ENCODE results near the gene C4orf54. TPM values are rescaled to one million over a fixed set of nuclear protein-coding genes. Genes with fewer than 3 reads are reported as not detected.

The C4orf54 gene
- total RNA-seq, 2 donors from 2014 or later: 1.7 to 3.2 TPM

DNA sequence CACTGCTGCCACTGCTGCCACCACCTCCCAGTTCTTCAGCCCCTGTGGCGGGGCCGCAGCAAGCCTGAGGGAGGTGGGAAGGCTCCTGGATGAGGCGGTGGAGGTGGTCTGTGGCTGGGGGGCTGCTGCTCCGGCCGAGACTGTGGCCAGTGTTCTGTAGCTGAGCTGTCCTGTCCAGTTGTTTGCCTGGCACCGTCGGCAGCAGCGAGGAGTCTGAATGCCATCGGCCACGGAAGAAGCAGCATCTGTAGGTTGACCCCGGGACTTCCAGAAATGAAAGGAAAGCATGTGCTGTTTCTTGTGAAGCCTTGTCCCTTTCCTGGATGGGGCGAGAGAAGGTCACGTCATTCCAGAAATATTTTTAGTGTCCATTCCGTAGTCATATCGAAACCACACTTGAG lies 3.3 kb downstream of the C4orf54 start:
- intact Hi-C loops (cut with DNase I): no loop called here
- ATAC-seq: peak in 1 of 2 donors; percentile 11
- no peak for DNase-seq

DNA sequence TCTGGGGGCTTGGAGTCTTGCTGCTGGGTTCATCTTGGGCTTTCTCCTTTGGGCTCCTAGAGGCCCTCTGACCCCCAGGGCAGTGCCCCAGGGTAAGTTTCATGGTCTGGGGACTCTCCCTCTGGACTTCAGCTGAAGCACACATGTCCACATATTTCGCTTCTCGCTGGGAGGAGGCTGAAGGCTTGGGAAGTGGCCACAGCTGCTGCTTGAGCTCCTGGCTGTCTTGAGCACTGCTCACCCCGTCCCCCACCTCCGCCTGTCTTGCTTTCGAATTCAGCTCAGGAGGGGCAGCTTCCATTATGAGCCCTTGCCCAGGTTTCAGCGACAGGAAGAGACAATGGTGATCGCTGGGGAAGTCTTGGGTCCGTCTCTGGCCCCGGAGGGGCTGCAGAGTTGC lies 3.7 kb downstream of the C4orf54 start:
- no peak for ATAC-seq
- intact Hi-C loops (cut with DNase I): no loop called here

DNA sequence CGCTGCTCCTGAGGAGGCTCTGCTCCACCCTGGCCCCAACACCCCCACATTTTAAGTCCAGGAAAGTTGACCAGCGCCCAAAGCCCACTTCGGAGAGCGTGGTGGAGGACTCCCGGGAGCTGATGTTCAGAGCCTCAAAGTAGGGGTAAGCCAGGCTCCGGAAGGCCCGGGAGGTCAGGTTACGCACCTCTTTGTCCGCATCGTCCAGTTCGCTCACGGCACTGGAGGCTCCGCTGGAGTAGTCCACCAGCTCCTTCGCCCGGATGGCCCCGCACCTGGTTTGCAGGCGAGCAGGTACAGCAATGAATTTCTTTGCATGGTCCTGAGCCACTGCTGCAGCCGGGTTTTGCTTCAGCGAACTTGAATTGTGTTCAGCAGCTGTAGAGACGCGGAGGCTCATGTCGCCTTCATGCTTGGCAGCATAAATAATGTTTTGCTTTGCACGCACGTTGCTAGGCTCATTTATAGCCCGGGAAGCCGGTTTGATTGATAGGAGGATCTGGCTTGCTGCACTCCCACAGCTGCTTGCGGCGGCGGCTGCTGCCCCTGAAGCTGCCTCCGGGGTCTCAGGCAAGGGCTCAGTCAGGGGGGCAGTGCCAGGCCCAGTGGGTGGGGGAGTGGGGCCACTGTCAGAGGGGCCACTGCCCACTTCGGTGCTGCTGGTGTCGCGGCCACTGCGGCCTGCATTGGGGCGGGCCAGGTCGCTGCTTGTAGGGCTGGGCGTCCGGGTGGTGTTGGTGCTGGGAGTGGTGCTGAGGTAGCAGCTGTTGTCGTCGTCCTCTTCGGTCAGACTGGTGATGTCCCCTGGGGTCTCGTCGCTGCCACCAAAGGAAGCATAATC lies 4.8 kb downstream of the C4orf54 start:
- ATAC-seq (no peak), DNase-seq (no peak)
- intact Hi-C loops (cut with DNase I): no loop called here

More for the DNA sequence above, 3.7 kb downstream of the C4orf54 start:
- DNase-seq: no peak

DNA sequence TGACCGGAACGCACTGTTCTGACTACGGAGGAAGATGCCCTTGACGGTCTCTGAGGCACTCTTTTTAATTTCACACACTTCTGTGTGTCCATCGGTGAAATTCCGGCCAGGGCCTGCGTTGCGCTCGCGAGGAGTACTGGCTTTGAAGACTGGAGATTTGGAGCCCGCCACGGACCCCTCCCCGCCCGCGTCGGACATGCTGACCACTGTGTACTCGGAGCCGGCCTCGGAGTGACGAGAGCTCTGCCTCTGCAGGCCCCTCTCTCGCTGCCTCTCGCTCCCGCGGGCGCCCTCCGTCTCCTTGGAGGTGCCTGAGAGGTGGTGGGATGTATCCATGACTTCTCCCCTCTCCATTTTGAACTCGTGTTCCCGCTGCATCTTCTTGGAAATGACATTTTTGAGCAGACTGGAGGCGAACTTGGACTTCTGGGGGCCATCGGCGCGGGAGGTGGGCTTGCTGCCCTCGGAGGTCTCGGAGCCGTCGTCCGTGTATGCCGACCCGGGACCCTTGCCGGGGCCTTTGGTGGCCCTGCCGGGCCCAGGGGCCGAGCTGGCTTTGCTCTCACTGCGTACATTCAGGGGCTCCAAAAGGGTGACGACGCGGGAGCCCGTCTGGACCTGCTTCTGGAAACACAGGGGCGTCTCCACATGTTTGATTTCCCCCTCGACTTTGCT lies 5.7 kb downstream of the C4orf54 start:
- intact Hi-C loops (cut with DNase I): no loop called here
- ATAC-seq (no peak), DNase-seq (no peak)

DNA sequence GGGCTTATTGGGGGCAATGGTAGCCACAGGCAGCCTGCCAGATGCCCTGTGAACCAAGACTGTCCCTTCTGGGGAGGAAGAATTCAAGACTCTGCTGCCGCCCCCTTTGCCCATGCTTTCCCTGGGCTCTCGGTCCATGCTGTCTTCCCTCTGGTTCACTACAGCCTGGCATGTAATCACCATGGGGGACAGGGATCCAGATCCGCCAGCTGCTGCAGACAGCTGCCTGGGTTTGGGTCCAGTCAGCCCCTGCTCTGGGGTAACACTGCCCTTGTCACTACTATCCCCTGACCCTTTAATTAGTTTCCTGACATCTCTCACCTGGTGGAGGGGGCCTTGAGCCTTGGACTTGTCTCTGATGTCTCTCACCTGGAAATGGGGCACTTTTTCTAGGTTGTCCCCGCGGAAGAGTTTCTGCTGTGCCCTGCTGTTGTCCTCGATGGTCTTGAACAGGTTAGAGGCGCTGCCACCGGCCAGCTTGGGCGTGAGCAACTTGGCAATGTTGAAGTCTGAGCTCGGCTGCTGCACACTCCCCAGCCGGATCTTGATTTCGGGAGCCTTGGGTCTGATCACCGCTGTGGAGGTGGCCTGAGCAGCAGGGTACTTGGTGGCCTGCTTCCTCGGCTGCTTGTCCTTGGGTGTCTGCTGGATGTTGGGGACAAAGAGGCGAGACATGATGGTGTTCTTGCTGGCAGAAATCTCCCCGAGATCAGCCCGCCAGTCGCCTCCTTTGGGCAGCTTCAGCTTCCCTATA lies 6.4 kb downstream of the C4orf54 start:
- ATAC-seq: no peak
- intact Hi-C loops (cut with DNase I): no loop called here
- no peak for DNase-seq

DNA sequence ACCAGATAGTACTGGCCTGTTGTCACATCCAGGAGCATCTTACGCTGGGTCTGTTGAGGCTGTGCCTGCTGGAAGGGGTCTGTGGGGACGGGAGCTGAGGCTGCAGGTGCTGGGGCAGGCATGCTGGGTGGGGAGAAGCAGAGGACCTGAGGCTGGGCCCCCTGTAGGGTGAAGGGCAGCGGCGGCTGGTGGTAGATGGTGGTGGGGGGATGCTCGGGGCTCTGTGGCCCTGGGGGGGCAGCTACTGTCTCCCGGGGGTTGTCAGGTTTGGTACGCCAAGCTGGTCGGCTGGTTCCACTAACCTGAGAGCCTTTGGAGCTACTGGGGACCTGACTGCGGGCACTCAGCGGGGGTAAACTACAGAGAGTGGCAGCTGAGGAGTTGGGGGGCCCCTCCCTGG lies 7.8 kb downstream of the C4orf54 start:
- intact Hi-C loops (cut with DNase I): no loop called here
- ATAC-seq (no peak), DNase-seq (no peak)

DNA sequence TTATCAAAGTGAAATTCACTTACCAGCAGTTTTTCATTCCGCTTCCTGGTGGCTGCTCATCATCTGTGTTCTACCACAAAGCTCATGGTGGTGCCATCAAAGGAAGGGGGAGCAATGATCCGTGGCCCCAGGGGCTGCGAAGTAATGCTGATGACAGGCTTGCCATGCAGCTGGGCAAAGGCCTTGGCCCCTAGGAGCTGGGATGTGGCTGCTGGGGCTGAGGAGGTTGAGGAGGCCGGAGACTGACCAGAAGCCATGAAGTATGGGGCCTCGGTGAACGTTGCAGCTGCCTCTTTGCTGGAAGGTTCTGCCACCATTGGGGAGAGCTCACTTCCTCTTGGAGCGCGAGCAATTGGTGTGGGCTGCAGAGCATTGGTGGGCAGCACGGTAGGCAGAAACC lies 8.4 kb downstream of the C4orf54 start:
- intact Hi-C loops (cut with DNase I): no loop called here
- DNase-seq: no peak
- ATAC-seq: no peak

DNA sequence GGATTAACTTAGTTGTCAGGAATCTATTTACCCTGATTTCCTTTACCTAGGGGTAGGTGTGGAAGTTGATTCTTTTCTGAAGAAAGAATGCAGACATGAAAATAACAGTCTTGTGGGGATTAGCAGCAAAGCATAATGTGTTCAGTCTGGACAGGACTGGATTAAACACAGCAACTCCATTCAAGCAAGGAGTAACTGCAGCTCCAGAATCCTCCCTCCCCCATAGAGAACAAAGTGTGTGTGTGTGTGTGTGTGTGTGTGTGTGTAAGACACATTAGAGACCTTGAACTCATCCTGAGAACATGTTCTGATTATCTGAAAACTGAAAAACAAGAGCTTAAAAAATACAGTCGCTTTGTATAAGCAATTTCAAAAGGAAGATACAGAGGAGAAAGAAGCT lies 9.3 kb downstream of the C4orf54 start:
- DNase-seq: no peak
- intact Hi-C loops (cut with DNase I): no loop called here
- no peak for ATAC-seq

DNA sequence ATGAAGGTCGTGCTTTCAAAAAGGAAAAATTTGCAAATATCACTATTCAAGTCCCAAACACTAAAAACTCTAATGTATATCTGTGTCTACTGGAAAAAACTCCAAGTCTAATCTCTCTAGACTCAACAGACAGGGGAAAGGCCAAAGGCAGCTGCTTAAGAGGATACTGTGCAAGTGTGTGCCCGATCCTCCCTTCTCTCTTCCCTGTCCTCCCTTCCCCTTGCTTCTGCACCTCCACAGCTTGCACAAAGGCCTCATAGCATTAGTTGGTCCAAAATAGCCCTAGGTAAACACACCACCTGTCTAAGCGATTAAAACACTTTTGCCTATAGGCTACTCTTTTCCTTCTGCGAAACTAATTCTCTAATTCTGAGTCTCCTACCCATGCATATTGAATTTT lies 10.6 kb downstream of the C4orf54 start:
- ATAC-seq (no peak), DNase-seq (no peak)
- intact Hi-C loops (cut with DNase I): no loop called here

DNA sequence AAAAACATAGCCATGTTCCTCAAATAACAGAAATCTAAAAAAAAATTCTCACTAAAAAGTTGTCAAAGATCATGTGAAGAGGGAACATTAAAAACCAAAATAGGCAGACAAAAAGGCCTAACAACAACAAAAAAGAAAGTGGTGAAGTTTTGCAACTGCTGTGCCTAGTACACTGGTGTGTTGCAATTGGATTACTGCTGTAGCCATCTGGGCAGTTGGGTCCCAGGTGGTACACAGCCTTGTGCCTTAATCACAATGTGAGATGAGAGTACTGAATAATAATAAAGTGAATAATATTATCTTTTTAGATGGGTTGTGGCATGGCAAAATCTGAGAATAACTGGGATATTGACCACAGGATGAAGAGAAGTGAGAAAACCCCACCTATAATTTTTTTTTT lies 12.0 kb downstream of the C4orf54 start:
- ATAC-seq: no peak
- no peak for DNase-seq
- intact Hi-C loops (cut with DNase I): no loop called here

DNA sequence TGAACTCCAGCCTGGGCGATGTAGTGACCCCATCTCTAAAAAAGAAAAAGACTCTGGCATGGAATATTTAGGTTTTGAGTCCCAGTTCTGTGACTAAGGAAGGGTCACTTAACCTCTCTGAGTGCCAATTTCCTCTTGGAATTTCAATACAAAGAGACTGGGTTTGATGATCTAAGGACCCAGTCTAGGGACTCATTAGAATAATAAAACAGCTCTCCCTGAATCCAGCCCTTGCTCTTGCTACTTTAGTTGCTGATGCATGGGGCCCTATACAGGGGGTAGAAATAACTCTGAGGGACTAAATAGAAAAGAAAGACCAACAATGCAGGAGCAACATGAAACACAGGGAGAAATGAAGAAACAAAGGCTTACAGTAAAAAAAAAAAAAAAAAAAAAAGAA lies 12.6 kb downstream of the C4orf54 start:
- intact Hi-C loops (cut with DNase I): no loop called here
- ATAC-seq: no peak

DNA sequence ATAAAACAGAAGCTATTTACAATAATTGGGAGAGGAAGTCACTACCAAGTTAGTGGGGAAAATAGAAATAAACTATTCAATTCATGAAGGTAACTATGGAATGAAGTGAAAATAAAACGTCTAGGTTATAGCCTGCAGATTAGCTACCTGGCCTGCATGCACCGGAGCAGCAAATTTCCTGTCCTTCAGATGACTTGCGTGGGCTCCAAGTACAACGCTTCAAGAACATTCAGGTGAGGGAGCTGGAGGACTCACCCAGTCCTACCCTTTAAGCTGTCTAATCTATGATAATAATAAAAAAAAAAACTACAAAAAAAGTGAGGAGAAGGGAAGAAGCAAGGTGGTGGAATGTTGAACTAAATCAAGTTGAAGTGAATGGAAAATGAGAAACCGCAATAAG lies 13.2 kb downstream of the C4orf54 start:
- ATAC-seq: no peak
- intact Hi-C loops (cut with DNase I): no loop called here

More for the DNA sequence above, 12.6 kb downstream of the C4orf54 start:
- no peak for DNase-seq

DNA sequence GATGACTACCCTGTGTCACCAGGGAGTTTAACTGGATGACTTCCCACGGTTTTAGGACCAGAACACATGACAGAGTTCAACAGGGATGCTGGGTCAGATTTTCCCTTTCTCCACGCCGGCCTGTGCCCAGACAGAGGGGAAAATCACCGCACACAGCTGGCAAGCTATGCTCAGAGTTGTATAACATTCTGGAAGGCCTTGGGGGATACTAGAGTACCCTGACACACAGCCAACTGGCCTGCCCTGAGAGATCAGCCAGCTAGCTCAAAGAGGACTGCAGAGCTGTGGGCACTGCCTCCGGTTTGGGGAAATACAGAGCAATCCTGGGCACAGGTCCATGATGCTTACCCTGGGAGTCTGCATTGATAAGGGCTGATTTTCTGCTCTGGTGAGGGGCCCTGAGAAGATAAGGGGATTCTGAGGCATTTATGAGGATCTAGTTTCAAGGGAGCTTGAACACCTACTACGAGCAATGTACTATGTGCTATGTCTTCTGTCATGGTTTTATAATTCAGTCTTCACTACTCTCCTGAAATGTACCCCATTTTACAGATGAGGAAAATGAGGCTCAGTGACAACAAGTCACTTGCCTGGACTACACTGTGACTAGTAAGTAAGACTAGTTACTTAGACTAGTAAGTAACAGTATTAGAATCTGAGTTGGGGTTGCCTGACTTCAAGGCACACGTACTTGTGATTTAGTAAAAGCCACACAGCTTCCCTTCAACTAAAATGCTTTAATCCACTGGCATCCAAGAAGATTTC lies 14.7 kb downstream of the C4orf54 start:
- ATAC-seq (peak; percentile 95 to 98), DNase-seq (peak; percentile 68)
- intact Hi-C loops (cut with DNase I): no loop called here

More for the DNA sequence above, 13.2 kb downstream of the C4orf54 start:
- no peak for DNase-seq

DNA sequence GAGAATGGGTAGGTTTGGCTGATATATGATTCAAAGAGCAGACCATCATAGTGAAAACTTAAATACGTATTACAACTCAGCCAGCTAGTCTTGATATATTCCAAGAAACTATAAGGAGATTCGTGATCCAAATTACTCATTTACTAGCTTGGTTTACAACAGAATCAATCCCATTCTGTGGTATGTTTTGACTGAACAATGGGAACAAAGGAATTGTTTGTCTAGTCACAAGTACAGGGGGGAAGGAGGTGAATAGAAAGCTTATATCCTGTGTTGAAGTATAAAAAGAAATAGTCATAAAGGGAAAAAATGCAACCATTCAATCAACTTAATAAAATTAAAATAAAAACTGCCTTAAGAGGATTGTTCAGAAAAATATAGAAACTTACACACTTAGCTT lies 17.0 kb downstream of the C4orf54 start:
- intact Hi-C loops (cut with DNase I): no loop called here
- ATAC-seq: no peak

DNA sequence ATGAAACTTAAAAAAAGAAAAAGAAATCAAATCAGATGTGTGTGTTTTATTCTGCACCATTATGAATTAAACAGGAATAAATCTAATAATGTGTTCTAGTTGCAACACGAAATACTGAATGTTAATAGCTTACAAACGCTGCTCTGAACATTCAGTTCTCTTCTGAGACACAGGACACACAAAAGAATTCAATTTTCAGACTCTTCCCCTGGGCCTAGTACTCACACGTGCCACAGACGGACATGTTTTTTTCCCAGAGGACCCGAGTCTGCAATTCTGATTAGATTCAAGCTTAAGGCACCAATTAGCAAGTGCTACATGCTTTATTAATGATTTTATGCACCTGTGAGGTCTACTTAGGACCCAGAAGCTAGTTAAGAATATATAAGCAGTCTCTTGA lies 20.5 kb downstream of the C4orf54 start:
- DNase-seq: no peak
- intact Hi-C loops (cut with DNase I): no loop called here
- ATAC-seq: no peak

More for the DNA sequence above, 17.0 kb downstream of the C4orf54 start:
- DNase-seq: no peak

DNA sequence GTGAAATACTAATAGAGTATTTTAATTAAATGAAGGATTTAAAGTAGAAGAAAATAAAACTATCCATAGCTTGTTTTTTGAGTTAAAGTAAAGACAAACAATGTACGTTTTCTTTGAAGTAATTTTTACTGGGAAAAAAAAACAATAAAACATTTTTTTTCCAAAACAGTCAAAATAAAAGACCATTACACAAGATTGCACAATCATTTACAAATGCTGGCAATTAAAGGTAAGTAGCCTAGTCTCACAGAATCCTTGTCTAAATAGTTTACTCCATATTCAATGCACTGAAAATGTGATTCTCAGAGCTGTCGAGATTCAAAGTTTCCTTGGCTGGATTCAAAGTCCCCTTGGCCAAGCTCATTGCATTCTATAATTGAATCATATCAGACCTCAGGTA lies 21.2 kb downstream of the C4orf54 start:
- intact Hi-C loops (cut with DNase I): no loop called here
- ATAC-seq: no peak

DNA sequence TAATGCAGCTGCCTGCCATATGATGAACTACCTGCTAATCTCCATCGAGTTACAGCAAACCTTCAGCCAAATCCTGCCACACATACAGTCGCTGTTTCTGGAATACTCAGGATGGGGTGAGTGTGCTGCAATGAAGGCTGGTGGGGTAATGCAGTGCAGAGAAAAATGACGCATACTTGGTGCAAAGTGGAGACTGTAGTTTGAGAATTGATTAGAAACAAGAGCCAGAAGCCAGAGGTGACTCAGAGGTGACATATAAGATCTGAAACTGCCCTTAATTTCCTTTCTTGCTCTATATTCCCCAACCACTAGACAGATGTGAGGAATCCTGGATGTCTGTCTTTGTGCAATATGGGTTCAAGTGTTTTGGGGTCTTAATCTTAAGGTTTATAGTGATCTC lies 22.0 kb downstream of the C4orf54 start:
- ATAC-seq (no peak), DNase-seq (no peak)
- intact Hi-C loops (cut with DNase I): no loop called here

More for the DNA sequence above, 21.2 kb downstream of the C4orf54 start:
- DNase-seq: no peak

DNA sequence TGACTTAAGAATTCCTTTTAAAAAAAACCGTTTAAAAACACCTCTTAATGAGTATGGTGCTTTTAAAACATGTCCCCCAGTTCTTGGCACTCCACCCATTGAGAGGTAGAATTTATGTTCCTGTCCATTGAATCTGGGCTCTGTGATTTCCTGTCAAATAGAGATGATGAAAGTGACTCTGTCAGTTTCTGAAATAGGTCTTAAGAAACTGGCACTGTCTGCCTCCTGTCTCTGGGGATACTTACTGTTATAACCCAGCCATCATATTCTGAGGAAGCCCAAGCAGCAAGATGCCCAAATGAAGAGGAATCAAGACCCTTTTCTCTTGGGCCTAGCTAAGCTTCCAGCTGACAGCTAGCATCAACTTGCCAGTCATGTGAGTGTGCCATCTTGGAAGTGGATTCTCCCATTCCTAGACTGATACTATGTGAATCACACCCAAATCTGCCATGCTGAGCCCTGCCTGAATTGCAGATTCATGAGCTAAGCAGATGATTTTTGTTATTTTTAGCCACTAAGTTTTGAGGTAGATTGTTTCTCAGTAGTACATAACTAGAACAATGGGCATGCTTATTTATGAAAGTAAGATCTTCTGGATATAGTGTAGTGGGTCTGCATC lies 22.8 kb downstream of the C4orf54 start:
- intact Hi-C loops (cut with DNase I): no loop called here
- ATAC-seq: no peak
- no peak for DNase-seq

DNA sequence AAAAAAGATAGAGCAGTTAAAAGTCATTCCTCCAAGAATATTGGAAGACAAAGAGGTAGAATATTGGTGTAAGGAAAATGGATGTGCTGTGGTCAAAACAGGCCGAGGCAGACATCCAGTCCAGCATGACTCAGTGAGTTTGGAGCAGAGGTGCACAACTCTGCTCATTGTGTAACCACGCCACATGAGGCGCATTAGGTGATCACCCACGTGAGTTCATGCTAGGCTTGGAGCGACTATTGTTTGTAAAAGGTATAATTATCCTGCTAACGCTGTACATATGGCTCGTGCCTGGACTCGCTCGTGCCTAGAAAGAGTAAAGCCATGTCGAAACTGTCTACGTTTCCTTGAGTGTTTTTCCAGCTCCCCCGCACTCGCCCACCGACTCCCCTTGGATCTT lies 23.9 kb downstream of the C4orf54 start:
- ATAC-seq: no peak
- DNase-seq: no peak
- intact Hi-C loops (cut with DNase I): no loop called here

Data from left cardiac atrium (tissue), 4 donors.